HG03175 (cell line): ENCODE measurements around the gene NADSYN1.

Source experiments
- ATAC-seq: cut with Tn5 transposase; IDR thresholded peaks from one replicate; pipeline ENCODE4 v1.9.1; 2021; ENCODE audit warnings: mild to moderate bottlenecking, moderate library complexity; ENCODE audit not compliant: unreplicated experiment

The NADSYN1 gene

DNA sequence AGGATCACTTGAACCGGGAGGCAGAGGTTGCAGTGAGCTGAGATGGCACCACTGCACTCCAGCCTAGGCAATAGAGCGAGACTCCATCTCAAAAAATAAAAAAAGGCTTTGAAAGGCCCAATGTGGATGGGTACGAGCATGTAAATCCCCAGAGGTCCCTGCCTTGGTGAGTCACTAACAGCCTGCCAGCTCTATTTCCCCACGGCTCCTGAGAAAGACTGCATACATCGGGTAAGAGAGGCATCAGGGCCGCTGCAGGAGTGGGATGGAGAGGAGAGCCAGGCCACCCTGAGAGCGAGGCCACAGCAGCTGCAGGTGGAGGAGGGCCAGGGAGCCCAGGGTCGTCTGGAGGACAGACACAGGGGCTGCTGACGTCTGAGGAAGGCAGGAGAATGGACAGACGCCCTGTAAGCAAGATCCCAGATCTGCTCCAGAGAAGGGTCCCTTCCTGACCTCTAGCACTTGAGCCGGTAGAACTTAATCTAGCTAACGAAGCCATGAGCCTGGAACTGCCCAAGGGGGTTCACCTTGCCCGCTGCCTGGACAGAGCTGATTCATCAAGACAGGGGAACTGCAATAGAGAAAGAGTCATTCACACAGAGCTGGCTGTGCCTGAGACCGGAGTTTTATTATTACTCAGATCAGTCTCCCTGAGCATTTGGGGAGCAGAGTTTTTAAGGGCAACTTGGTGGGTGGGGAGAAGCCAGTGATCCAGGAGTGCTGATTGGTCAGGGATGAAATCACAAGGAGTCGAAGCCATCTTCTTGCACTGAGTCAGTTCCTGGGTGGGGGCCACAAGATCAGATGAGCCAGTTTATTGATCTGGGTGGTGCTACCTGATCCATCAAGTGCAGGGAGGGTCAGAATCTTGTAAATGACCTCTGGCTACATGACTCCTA is 90.1 kb downstream of the NADSYN1 start:
- ATAC-seq = no peak

DNA sequence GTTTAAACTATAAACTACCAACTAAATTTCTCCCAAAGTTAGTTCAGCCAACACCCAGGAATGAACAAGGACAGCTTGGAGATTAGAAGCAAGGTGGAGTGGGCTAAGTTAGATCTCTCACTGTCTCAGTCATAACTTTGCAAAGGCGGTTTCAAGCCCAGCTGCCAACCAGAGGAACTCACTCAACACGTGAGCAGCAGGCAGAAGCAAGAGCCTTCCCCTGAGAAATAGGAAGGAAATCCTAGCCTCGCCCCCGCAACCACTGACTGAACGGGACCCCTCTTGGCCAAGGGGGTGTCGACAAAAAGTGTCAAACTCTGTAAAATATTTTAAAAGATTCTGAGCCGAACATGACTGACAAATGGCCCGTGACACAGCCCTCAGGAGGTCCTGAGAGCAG is 90.9 kb downstream of the NADSYN1 start:
- no peak for ATAC-seq

DNA sequence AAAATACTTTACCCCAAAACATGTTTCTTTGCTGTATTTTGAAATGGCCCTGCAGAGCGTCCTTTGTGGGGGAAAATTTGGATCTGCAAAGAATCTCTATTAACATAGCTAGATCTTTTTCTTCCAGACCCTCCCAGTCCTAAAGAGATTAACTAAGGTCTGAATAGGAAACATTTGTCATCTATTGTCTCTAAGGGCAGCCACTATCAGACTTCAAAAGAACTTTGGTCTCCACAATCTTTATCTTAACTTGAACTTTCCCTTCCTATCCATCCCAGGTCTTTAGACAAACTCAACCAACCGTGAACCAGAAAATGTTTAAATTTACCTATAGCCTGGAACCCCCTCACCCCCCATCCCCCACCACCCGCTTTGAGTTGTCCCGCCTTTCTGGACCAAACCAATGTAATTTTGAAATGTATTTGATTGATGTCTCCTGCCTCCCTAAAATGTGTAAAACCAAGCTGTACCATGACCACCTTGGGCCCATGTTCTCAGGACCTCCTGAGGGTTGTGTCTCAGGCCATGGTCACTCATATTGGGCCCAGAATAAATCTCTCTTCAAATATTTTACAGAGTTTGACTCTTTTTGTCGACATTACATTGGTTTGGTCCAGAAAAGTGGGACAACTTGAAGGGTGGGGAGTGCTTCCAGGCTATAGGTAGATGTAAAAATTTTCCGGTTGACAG is 91.7 kb downstream of the NADSYN1 start:
- ATAC-seq = no peak

DNA sequence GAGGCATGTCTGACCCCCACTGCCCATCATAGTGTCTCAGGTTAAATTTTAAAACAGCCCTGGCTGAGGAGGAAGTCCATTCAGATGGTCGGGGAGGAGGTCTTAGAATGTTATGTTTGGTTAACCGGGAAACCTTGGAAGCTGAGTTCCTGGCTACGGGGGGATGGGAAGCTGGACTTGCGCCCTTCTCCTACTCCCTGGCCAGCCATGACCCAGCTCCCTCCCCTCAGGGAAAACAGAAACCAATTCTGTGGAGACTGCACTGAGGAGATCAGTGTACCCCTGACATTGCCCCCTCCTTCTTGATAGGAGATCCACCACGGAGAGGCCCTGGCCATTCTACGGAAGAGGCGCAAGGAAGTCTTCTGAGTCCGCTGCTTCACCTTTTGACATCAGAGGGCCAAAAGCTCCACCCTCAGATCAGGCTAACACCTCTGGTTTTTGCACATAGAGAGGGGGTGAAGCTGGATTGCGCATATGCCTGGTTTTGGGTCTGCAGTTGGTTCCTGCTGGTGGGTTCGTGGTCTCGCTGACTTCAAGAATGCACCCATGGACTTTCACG is 92.5 kb downstream of the NADSYN1 start:
- ATAC-seq = no peak

DNA sequence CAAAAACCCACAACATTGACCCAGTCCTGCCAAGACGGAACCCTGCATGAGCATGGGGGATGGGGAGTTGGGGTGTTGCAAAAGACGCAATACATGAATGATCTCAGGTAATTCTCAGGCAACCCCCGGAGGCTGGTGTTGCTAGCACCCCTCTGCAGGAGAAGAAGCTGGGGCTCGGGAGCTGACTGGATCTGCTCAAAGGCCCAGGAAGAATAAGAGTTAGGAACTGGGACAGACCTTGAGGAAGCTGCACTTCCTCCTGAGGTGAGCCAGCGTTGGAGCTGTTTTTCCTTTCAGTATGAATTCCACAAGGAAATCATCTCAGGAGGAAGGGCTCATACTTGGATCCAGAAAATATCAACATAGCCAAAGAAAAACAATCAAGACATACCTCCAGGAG is 95.1 kb downstream of the NADSYN1 start, which contains the start of gene KRTAP5-9:
Gene KRTAP5-9, plus strand, starts transcription at position 301 of the 400 bp plus-strand sequence. CDS start 238 bp downstream, outside the sequence.
- no peak for ATAC-seq

DNA sequence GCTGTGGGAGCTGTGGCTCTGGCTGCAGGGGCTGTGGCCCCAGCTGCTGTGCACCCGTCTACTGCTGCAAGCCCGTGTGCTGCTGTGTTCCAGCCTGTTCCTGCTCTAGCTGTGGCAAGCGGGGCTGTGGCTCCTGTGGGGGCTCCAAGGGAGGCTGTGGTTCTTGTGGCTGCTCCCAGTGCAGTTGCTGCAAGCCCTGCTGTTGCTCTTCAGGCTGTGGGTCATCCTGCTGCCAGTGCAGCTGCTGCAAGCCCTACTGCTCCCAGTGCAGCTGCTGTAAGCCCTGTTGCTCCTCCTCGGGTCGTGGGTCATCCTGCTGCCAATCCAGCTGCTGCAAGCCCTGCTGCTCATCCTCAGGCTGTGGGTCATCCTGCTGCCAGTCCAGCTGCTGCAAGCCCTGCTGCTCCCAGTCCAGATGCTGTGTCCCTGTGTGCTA is 95.7 kb downstream of the NADSYN1 start:
- no peak for ATAC-seq
